ENCODE data around the gene GSPT2.
"Not testable (repeated sequence)": the region's sequence is repeated elsewhere in the genome, so short reads cannot be mapped to it uniquely, and the experiment has no call there.

Gene GSPT2

DNA sequence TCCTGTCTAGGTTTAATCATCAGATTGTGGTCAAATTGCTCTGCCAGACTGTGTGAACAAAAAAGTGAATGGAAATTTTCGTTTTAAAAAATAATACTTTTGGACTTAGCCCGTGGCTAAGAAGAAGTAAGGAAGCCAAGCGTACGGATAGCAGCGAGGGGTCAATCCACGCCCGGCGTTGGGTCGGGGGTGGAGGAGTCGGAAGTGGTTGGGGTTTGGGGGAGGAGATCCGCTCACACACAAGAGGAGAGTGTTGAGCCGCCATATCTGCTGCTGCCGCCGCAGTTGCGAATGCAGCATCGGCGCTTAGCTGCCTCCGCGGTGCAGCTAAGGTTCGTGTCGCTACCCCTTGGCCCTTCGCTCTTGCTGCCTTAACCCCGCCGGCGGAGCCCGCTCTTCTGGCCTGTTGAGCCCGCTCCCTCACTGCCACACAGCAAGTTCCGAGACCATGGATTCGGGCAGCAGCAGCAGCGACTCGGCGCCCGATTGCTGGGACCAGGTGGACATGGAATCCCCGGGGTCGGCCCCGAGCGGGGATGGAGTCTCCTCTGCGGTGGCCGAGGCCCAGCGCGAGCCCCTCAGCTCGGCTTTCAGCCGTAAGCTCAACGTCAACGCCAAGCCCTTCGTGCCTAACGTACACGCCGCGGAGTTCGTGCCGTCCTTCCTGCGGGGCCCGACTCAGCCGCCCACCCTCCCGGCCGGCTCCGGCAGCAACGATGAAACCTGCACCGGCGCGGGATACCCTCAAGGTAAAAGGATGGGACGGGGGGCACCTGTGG is at the start of gene GSPT2:
GSPT2 (plus strand) TSS at position 264 of the 779 bp plus-strand sequence; CDS start at position 449, 185 bp downstream.
- DNase-seq = peak; percentile 36 to 46

GRCh38 chrX:51694254-51694653 is 49.0 kb upstream of the GSPT2 start:
- DNase-seq = no peak

DNA sequence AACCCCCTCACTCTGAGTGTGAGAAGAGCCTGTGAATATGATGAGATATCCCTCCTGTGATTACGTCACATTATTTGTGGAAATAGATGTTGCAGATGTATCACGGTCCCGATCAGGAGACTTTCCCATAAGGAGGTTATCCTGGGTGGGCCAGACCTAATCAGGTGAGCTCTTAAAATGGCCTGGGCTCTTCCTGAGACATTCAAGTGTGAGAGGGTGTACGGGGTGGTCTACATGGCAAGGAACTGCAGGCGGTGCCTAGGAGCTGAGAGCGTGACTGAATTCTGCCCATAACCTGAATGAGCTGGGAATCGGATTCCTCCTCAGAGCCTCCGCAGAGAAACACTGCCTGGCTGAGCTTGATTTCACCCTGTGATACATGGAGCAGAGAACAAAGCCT is 45.8 kb upstream of the GSPT2 start:
- no peak for DNase-seq

DNA sequence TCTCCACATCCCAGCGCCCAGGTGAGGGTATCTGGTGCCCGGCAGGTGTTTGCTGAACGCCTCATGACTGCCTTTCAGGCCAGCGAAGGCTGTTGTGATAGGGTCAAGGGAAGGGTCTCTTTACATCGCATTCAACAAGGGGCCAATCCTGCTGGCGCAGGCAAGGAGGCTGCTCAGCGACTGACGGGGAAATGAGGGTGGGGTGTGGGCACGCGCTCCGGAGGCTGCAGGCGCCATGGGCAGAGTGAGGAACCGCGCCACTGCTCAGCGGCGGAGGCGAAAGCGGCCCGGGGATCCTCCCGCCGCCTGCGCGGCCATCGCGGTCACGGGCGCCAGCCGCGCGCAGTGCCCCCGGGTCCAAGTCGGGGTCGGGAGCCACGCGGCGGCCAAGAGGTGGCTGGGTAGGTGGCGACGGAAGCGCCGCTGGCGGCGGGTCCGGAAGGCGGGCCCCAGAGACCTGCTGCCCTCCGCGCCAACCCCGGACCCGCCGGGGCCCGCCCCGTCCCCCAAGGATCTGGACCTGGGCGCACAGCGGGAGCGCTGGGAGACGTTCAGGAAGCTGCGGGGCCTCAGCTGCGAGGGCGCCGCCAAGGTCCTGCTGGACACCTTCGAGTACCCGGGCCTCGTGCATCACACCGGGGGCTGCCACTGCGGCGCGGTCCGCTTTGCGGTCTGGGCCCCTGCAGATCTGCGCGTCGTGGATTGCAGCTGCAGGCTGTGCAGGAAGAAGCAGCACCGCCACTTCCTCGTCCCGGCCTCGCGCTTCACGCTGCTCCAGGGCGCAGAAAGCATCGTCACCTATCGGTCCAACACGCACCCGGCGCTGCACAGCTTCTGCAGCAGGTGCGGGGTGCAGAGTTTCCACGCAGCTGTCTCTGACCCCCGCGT is 32.7 kb upstream of the GSPT2 start, which contains the start of gene CENPVL1:
CENPVL1 (plus strand) TSS at position 236 of the 888 bp plus-strand sequence; CDS start at position 236, 0 bp downstream.
- not testable (repeated sequence) for DNase-seq

DNA sequence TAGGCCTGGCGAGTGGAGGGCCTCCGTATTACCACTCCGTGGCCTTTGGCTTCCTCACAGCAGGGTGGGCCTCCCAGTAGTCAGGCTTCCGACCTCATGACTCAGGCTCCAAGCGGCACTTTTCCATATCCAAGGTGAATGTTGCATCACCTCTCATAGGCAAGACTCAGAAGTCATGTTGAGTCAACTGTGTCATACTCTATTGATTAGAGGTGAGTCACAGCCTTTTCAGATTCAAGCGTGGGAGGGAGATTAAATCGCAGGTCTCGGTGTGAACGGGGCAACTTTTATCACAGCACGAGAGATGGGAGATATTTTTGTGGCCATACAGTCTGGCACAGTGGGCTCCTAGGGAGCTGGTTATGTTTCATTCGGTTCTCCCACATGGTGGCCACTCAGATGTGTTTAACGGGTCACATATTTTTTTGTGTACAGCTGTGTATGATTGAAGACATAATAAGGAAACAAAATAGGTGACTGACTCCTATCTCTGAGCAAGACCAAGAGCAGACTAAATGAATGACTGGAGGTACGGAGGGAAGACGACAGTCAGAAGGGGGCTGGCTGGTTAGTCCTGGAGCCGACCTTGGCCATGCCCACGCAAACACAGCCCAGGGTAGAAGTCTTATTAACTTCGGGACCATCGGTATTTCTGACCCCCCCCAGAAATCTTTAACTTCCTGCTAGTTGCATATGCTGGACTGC is 30.1 kb upstream of the GSPT2 start:
- not testable (repeated sequence) for DNase-seq

DNA sequence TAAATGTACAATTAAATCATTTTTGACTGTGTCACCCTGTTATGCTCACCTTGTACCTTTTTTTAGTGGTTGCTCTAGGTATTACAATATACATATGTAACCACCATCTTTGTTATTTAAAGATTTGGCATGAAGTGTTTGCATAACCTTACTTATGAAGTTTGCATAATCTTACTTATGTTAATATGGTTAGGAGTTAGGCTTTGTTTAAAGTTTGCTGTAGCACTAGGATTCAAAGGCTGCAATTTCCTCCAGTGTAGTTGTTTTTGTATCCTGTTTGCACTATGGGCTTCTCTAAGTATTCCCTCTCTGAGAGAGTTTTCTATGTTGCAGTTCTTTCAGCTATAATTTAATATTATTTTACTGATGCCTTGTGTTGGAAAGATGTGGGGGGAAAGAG is 15.0 kb upstream of the GSPT2 start:
- DNase-seq = no peak

DNA sequence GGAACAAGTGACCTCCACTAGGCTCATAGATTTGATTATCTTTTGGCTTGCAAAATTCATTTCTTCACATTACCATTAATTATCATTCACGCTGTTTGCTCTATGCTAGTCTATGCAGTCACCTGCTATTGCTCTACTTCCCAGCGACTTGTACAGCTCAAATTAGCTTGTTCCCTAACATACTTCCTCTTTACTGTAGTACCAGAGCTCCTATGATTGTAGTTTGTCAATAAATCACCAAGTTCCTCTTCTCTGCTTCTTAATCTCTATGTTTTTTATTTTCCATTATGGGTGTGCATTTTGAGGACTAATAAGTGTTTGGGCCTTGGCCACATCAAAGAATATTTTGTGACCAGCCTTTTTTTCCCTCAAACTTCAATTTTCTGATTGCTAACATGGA is 6.2 kb upstream of the GSPT2 start:
- DNase-seq = no peak

GRCh38 chrX:51742586-51742985 is 656 bp upstream of the GSPT2 start:
- DNase-seq = no peak

- no peak for DNase-seq
Observed at GRCh38 chrX:51747671-51748070, 4.4 kb downstream of the GSPT2 start.

GRCh38 chrX:51759055-51759839 is 16.0 kb downstream of the GSPT2 start:
- no peak for DNase-seq

- no peak for DNase-seq
Observed at GRCh38 chrX:51760657-51761056, 17.4 kb downstream of the GSPT2 start.

DNA sequence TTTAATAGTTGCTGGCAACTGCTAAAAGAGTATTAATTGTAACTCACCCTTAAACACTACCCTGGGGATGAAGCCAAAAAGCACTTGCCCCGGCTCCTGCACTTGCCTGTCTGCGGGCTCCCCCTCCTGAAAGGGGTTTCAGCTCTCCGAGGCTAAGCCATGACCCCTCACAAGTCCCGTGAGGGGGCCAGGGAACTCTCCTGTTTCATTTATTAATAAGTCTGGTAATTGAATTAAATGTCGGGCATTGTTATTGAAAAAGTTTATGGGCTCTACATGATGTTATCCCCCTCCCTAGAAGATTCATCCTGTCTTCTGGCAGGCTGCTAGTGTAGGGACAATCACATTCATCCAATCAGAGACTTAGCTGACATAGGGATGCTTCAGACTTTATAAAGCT is 23.3 kb downstream of the GSPT2 start:
- no peak for DNase-seq

- no peak for DNase-seq
Observed at GRCh38 chrX:51776851-51777250, 33.6 kb downstream of the GSPT2 start.

DNA sequence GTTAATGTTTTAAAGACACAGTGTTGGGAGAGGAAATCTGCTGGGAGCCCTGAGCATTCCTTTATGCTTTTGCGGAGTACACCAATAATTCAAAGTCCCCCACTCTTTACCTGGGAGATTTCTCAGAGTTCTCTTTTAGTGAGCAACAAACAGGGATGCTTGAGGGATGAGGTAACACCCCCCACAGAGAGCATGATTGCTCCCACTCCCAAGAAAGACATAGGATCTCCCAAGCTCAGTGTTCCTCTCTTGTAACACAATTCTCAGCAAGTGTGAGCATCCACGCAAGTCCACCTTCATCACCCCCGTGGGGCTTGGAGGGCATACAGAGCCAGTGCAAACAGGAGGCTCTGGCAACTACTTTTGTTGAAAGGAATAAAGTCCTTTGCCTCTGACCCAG is 36.1 kb downstream of the GSPT2 start:
- DNase-seq = no peak

- DNase-seq = no peak
Observed at GRCh38 chrX:51795136-51795535, 51.9 kb downstream of the GSPT2 start.

All from stimulated activated CD4-positive, alpha-beta T cell treated with anti-CD3 and anti-CD28 coated beads, Interleukin-2, amount 100 ng/mL, for 48 hours (primary cell).